Measurements from ENCODE around the gene TMEM94.
"Not testable (repeated sequence)": the region's sequence is repeated elsewhere in the genome, so short reads cannot be mapped to it uniquely, and the experiment has no call there.

Gene TMEM94

GRCh38 chr17:75416006-75416405, 40.4 kb upstream of the TMEM94 start:
- DNase-seq (ENCODE audit: low read depth) = no peak
- TF ChIP-seq CTCF (IDR thresholded peaks at IDR 0.05; ENCODE audit: low read depth, low read length, missing control alignments) = no peak
- no peak overlapping the region for H3K4me3 ChIP-seq (ENCODE audit: low read depth, low read length)

- no peak for DNase-seq (ENCODE audit: low read depth)
These were observed 39.3 kb upstream of the TMEM94 start for GRCh38 chr17:75417054-75417580.

GRCh38 chr17:75418531-75418930, 37.9 kb upstream of the TMEM94 start:
- H3K4me3 ChIP-seq (ENCODE audit: low read depth, low read length) = no peak overlapping the region
- no peak for DNase-seq (ENCODE audit: low read depth)
- TF ChIP-seq CTCF (IDR thresholded peaks at IDR 0.05; ENCODE audit: low read depth, low read length, missing control alignments) = no peak

More at GRCh38 chr17:75417054-75417580, 39.3 kb upstream of the TMEM94 start:
- no peak overlapping the region for H3K4me3 ChIP-seq (ENCODE audit: low read depth, low read length)
- TF ChIP-seq CTCF (IDR thresholded peaks at IDR 0.05; ENCODE audit: low read depth, low read length, missing control alignments) = no peak

GRCh38 chr17:75428543-75429469, 27.6 kb upstream of the TMEM94 start:
- no peak for DNase-seq (ENCODE audit: low read depth)
- no peak overlapping the region for H3K4me3 ChIP-seq (ENCODE audit: low read depth, low read length)
- TF ChIP-seq CTCF (IDR thresholded peaks at IDR 0.05; ENCODE audit: low read depth, low read length, missing control alignments) = no peak

- no peak for TF ChIP-seq CTCF (IDR thresholded peaks at IDR 0.05; ENCODE audit: low read depth, low read length, missing control alignments)
- no peak for DNase-seq (ENCODE audit: low read depth)
- no peak overlapping the region for H3K4me3 ChIP-seq (ENCODE audit: low read depth, low read length)
These were observed 26.1 kb upstream of the TMEM94 start for GRCh38 chr17:75430159-75430974.

- no peak for DNase-seq (ENCODE audit: low read depth)
- TF ChIP-seq CTCF (IDR thresholded peaks at IDR 0.05; ENCODE audit: low read depth, low read length, missing control alignments) = no peak
- H3K4me3 ChIP-seq (ENCODE audit: low read depth, low read length) = no peak overlapping the region
These were observed 23.1 kb upstream of the TMEM94 start for GRCh38 chr17:75433218-75433783.

GRCh38 chr17:75434433-75434832, 22.0 kb upstream of the TMEM94 start:
- H3K4me3 ChIP-seq (ENCODE audit: low read depth, low read length); DNase-seq (ENCODE audit: low read depth): not testable (repeated sequence)

GRCh38 chr17:75437404-75437803, 19.0 kb upstream of the TMEM94 start:
- not testable (repeated sequence) for DNase-seq (ENCODE audit: low read depth); H3K4me3 ChIP-seq (ENCODE audit: low read depth, low read length)
